Metanephros (tissue), 1 donor: Measurements from ENCODE around the gene GRID2IP. TPM values are rescaled to one million over a fixed set of nuclear protein-coding genes. Genes with fewer than 3 reads are reported as not detected.

Experiments
- total RNA-seq: library from RNA; depleted of rRNA; stranded (reverse); fragments of >200 nt; gene quantifications from one replicate; pipeline ENCODE4 v1.2.3, GENCODE V29; 2014

Gene GRID2IP
- 1.5 TPM for total RNA-seq

GRCh38 chr7:6551016-6551511 lies at the start of gene GRID2IP:
GRID2IP (minus strand) TSS chr7:6551461; CDS start chr7:6551436, 25 bp downstream.

GRCh38 chr7:6589829-6590644 lies 38.8 kb upstream of the GRID2IP start, which contains the start of gene INTS15:
INTS15 (plus strand) TSS chr7:6590021; CDS start chr7:6590284, 263 bp downstream.

GRCh38 chr7:6577369-6578113 lies 26.3 kb upstream of the GRID2IP start, which contains the start of gene ZDHHC4:
ZDHHC4 (plus strand) TSS chr7:6577454; CDS start chr7:6580562, 3,108 bp downstream.

GRCh38 chr7:6447581-6448199 lies 103.6 kb downstream of the GRID2IP start, which contains the start of gene DAGLB:
DAGLB (minus strand) TSS chr7:6447954; CDS start chr7:6447842, 112 bp downstream.

Other genes with a start within 250 kb of the GRID2IP start
- gene FAM220A, start 202.5 kb downstream of the GRID2IP start, total RNA-seq = 14.8 TPM
- gene RAC1, start 176.9 kb downstream of the GRID2IP start, total RNA-seq = 80.8 TPM
- 20.3 TPM for gene DAGLB, start 103.5 kb downstream of the GRID2IP start, total RNA-seq
- gene KDELR2, start 67.3 kb downstream of the GRID2IP start, total RNA-seq = 110 TPM
- 62.4 TPM for gene ZDHHC4, start 26.0 kb upstream of the GRID2IP start, total RNA-seq
- 30.8 TPM for gene INTS15, start 38.6 kb upstream of the GRID2IP start, total RNA-seq
- gene ZNF853, start 64.1 kb upstream of the GRID2IP start, total RNA-seq = 16.8 TPM
- 31.5 TPM for gene ZNF316, start 85.9 kb upstream of the GRID2IP start, total RNA-seq
- 27.8 TPM for gene ZNF12, start 155.5 kb upstream of the GRID2IP start, total RNA-seq
- 0.53 TPM for gene RSPH10B2, start 202.6 kb upstream of the GRID2IP start, total RNA-seq